ENCODE data around the gene APOL2. TPM values are rescaled to one million over a fixed set of nuclear protein-coding genes. Genes with fewer than 3 reads are reported as not detected.
"Not testable (repeated sequence)": the region's sequence is repeated elsewhere in the genome, so short reads cannot be mapped to it uniquely, and the experiment has no call there.

The APOL2 gene
- total and polyA plus RNA-seq, 10 of the 15 experiments (the other 5 are each of a cell fraction or from before 2014, with no cell fraction given) = 4.4 to 39.9 (median 25.0) TPM

DNA sequence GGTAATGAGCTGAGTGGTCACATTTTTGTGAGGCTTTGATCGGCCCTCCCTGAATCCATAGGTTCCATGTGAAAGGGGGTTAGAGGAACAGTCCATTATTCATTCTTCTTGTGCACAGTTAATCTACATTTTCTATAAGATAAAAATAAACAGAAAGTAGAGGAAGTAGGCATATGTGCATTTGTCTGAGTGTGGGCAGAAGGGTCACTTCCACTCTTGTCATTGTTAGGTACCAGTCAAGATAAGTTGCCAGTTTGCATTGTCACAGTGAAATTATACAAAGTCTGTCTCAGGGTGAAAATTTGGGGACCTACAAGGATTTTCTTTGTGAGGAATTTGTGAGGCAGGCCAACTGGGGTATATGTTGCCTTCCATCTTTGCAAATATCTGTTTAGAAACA is 33.1 kb downstream of the APOL2 start:
- ATAC-seq = no peak
- no TSS peak for BruUV-seq (replicated peaks)
- SMC1A ChIA-PET (ENCODE audit: uncharacterized antibody, unreplicated experiment) = interaction anchor here (1.2 kb wide), 2 partner anchors 8 to 11 kb away, joined by 3 to 5 read pairs; no protein-coding TSS in a partner anchor

DNA sequence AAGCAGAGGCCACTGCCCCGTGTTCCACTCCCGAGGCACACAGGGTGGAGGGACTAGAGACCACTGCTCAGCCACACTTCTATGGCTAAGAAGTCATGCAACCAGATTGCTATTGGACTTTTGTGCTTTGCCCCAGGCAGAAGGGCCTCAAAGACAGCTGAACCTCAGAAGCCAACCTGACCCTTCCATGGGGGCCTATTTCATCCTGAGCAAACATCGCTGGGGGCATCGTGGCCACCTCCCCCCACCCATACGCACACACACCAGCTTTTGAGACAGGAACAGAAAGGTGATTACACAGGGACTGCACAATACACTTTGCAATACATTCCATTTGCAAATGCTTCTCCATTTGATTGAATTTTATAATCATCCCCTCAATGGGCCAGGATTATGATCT is 33.8 kb downstream of the APOL2 start:
- 41% methylated on average over 5 of the region's 5 CpGs for WGBS (ENCODE audit: insufficient coverage, insufficient replicate concordance, low lambda C conversion rate, missing lambda C conversion rate)
- H3K9ac ChIP-seq (ENCODE audit: control insufficient read depth, insufficient read depth, low read length); DNase-seq (ENCODE audit: low read depth, low spot score); in situ Hi-C loops (cut with MboI); H3K4me3 ChIP-seq; H3K27ac ChIP-seq (ENCODE audit: control insufficient read depth, insufficient read depth); H4K20me1 ChIP-seq (ENCODE audit: control insufficient read depth, insufficient read depth); H3K79me2 ChIP-seq (ENCODE audit: control insufficient read depth, insufficient read depth, low read length); BruUV-seq (replicated peaks); H3K4me1 ChIP-seq (ENCODE audit: control insufficient read depth, insufficient read depth, low read length); RAD21 ChIA-PET (ENCODE audit: unreplicated experiment); SMC1A ChIA-PET (ENCODE audit: uncharacterized antibody, unreplicated experiment); intact Hi-C loops (cut with micrococcal nuclease; ENCODE audit: unreplicated experiment); H3K4me2 ChIP-seq (ENCODE audit: control insufficient read depth, insufficient read depth); H3K36me3 ChIP-seq (ENCODE audit: control insufficient read depth in 2 of 2, insufficient read depth in 2 of 2, low read length in 1 of 2); H2AFZ ChIP-seq (ENCODE audit: control insufficient read depth, low read depth, low read length); H3K9me3 ChIP-seq (replicated peaks; ENCODE audit: control insufficient read depth, insufficient read depth, low read length); FAIRE-seq; POLR2A ChIA-PET; H3K27me3 ChIP-seq (replicated peaks in 1 of 2; ENCODE audit: control insufficient read depth in 2 of 2, insufficient read depth in 2 of 2, low read length in 1 of 2); ATAC-seq: not testable (repeated sequence)
- CTCF ChIA-PET = interaction anchor here (1.8 to 1.9 kb wide), 2 partner anchors 11 to 16 kb away, joined by 5 to 6 read pairs; no protein-coding TSS in a partner anchor
- TF ChIP-seq, protein P1, sequence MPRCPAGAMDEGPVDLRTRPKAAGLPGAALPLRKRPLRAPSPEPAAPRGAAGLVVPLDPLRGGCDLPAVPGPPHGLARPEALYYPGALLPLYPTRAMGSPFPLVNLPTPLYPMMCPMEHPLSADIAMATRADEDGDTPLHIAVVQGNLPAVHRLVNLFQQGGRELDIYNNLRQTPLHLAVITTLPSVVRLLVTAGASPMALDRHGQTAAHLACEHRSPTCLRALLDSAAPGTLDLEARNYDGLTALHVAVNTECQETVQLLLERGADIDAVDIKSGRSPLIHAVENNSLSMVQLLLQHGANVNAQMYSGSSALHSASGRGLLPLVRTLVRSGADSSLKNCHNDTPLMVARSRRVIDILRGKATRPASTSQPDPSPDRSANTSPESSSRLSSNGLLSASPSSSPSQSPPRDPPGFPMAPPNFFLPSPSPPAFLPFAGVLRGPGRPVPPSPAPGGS (IDR thresholded peaks at IDR 0.05; ENCODE audit: borderline replicate concordance, insufficient read depth, low read depth, low read length, poor library complexity, severe bottlenecking) = peak; percentile 65

More for the DNA sequence above, 33.1 kb downstream of the APOL2 start:
- Histone ChIP-seq H4K20me1 (ENCODE audit: control insufficient read depth, insufficient read depth) (no peaks in the 10 kb centered on the region), H3K4me1 (ENCODE audit: control insufficient read depth, insufficient read depth, low read length) (peaks cover under 1% of the 10 kb centered on the region), H3K9ac (ENCODE audit: control insufficient read depth, insufficient read depth, low read length) (no peak overlapping the region), H3K27me3 (replicated peaks in 1 of 2; ENCODE audit: control insufficient read depth in 2 of 2, insufficient read depth in 2 of 2, low read length in 1 of 2) (no peaks in the 10 kb centered on the region), H2AFZ (ENCODE audit: control insufficient read depth, low read depth, low read length) (no peak overlapping the region), H3K79me2 (ENCODE audit: control insufficient read depth, insufficient read depth, low read length) (no peaks in the 10 kb centered on the region), H3K4me2 (ENCODE audit: control insufficient read depth, insufficient read depth) (no peak overlapping the region), H3K9me3 (replicated peaks; ENCODE audit: control insufficient read depth, insufficient read depth, low read length) (peaks cover 2% of the 10 kb centered on the region; the same call in 1 of the 3 replicates), H3K27ac (ENCODE audit: control insufficient read depth, insufficient read depth) (no peak overlapping the region), H3K4me3 (no peak overlapping the region), H3K36me3 (ENCODE audit: control insufficient read depth in 2 of 2, insufficient read depth in 2 of 2, low read length in 1 of 2) (no peaks in the 10 kb centered on the region)
- ChIA-PET POLR2A (no interaction called here), CTCF (interaction anchor here (1.5 to 3.1 kb wide), 3 partner anchors 10 to 15 kb away, joined by 6 to 21 read pairs (median 8); no protein-coding TSS in a partner anchor), RAD21 (ENCODE audit: unreplicated experiment) (no interaction called here)
- intact Hi-C loops (cut with micrococcal nuclease; ENCODE audit: unreplicated experiment) (no loop called here), in situ Hi-C loops (cut with MboI) (no loop called here)
- DNase-seq (ENCODE audit: low read depth, low spot score) = no peak
- TF ChIP-seq MYC (IDR thresholded peaks at IDR 0.05; ENCODE audit: insufficient read depth, insufficient read length, insufficient replicate concordance, low read length, severe bottlenecking) (no peak), EP300 (IDR thresholded peaks at IDR 0.05; ENCODE audit: borderline replicate concordance in 1 of 2, control insufficient read depth in 1 of 2, low read depth in 2 of 2, low read length in 2 of 2) (no peak), NFIC (IDR thresholded peaks at IDR 0.05; ENCODE audit: low read depth, low read length) (no peak), SPI1 (IDR thresholded peaks at IDR 0.05; ENCODE audit: borderline replicate concordance, insufficient read depth, low read depth, low read length) (peak; percentile 10; the same call in 1 of the 2 replicates), EED (IDR thresholded peaks at IDR 0.05; ENCODE audit: low read depth) (no peak), ESRRA (IDR thresholded peaks at IDR 0.05; ENCODE audit: low read length) (no peak), NFYB (IDR thresholded peaks at IDR 0.05; ENCODE audit: insufficient read depth, low read depth, low read length) (no peak), NFYA (IDR thresholded peaks at IDR 0.05; ENCODE audit: borderline replicate concordance, low read depth, low read length) (no peak)
- no peak for FAIRE-seq
- WGBS (ENCODE audit: insufficient coverage, insufficient replicate concordance, low lambda C conversion rate, missing lambda C conversion rate) = 0% methylated on average over 1 of the region's 1 CpG
